ENCODE results near the gene MEX3A.

DNA sequence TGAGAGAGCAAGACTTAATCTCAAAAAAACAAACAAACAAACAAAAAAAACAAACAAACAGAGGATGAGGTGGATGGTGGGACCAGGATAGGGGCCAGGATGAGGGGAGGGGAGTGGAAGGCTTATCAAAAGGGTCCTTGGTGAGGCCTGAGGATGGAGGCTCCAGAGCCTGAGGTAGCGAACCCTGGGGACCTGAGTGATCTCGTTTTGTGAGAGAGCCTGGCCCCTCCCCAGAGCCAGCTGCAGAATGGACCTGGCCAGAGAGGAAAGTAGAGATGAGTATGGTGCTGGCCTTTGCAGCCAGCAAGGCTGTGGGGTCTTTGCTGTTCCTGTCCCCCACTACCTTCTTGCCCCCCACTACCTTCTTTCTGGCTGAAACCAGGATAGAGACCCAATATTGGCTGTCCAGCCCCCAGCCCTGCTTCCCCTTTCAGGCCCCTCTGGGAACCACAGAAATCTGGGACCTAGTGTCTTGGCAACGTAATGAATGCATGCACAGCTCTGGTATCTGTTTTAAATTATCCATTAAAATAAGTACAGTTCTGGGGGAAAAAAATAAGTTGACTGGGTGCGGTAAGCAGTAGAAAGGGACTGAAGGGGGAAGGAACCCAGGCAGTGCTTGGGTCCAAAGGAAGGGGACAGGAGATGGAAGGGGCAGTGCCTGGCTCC is 31.2 kb upstream of the MEX3A start:
- TF ChIP-seq PHF8 (IDR thresholded peaks at IDR 0.05; ENCODE audit: borderline replicate concordance, low read depth) (no peak), KDM1A (IDR thresholded peaks at IDR 0.05; ENCODE audit: low read depth) (no peak)

Data from A549 (cell line).